T follicular helper cell (primary cell): ENCODE measurements around the gene PGAM1.
"Not testable (repeated sequence)": the region's sequence is repeated elsewhere in the genome, so short reads cannot be mapped to it uniquely, and the experiment has no call there.

Experiments used
- DNase-seq: peaks from one replicate; pipeline ENCODE4 v3.0.0-alpha.2; 2020; ENCODE audit warnings: low read depth
- total RNA-seq, 2 experiments: gene quantifications; one replicate each; lab custom pipeline; 2026; lab: John Stamatoyannopoulos, UW

Gene PGAM1
- total RNA-seq: 51.3 to 272 reads per million in 2 experiments

- peak; percentile 91 for DNase-seq
Measured at GRCh38 chr10:97425964-97426775, at the start of gene PGAM1. Gene PGAM1 (plus strand): TSS chr10:97426191. CDS start chr10:97426308, 117 bp downstream.

GRCh38 chr10:97376413-97376812, 49.6 kb upstream of the PGAM1 start:
- no peak for DNase-seq

GRCh38 chr10:97378933-97379921, 46.8 kb upstream of the PGAM1 start:
- DNase-seq: no peak

DNA sequence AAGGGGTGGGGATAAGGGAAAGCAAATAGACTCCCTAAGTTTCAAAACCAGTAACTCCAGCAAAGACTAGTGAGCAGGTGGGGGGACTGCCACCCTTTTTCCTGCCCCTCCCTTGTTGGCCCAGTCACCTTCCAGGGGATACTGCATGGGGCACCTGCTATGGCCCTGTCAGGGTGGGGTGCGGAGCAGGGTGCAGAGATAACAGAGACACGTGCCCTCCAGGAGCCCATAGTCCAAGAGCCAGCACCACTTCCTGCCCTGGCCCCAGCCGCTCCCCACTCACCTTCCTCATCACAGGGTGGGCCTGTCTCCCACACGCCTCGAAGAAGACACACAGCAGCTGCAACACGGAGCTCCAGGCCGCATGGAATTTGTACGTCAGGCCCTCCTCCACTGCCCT, 45.5 kb upstream of the PGAM1 start:
- DNase-seq: no peak

GRCh38 chr10:97381626-97382025, 44.4 kb upstream of the PGAM1 start:
- DNase-seq: no peak

- DNase-seq: no peak
Measured at GRCh38 chr10:97383159-97383558, 42.8 kb upstream of the PGAM1 start.

GRCh38 chr10:97384156-97384555, 41.8 kb upstream of the PGAM1 start:
- DNase-seq: no peak

GRCh38 chr10:97384641-97385040, 41.4 kb upstream of the PGAM1 start:
- DNase-seq: no peak

DNA sequence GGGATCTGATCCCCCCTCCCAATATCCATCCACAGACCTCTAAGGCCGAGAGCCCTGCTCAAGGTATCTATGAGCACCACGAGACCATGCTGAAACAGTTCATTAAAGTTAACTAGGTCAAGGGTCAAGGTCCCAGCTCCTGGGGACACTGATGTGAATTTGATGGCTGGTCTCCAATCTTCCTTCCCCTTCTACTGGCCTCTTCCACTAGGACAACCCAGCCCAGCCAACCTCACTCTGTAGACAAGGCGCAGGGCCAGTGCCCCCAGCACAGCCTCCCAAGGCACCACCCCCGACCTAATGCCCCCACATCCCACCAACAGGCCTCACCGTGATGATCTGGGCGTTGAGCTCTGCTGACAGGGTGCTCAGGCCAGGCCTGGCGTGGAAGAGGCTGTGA, 40.4 kb upstream of the PGAM1 start:
- no peak for DNase-seq

GRCh38 chr10:97388152-97388551, 37.8 kb upstream of the PGAM1 start:
- DNase-seq: no peak

- no peak for DNase-seq
Measured at GRCh38 chr10:97390091-97390490, 35.9 kb upstream of the PGAM1 start.

- no peak for DNase-seq
Measured at GRCh38 chr10:97393034-97393573, 32.9 kb upstream of the PGAM1 start.

DNA sequence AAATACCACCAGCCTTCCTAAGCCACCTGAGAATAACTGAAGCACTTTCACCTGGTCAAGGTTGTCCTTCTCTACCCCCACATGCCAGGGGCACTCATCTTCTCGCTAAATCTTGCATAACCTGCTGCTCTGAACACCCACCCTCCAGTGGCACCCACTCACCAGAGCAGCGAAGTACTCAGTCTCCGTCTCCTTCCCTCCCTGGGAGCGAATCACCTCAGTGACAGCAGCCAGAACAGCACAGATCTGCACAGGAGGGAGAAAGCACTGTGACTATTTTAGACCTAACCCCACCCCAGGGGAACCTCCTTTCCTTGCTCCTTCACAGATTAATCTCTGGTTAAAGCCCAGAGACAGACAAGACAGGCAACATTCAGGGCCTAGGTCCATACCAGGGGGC, 29.9 kb upstream of the PGAM1 start:
- no peak for DNase-seq

GRCh38 chr10:97399843-97400545, 26.0 kb upstream of the PGAM1 start:
- no peak for DNase-seq

DNA sequence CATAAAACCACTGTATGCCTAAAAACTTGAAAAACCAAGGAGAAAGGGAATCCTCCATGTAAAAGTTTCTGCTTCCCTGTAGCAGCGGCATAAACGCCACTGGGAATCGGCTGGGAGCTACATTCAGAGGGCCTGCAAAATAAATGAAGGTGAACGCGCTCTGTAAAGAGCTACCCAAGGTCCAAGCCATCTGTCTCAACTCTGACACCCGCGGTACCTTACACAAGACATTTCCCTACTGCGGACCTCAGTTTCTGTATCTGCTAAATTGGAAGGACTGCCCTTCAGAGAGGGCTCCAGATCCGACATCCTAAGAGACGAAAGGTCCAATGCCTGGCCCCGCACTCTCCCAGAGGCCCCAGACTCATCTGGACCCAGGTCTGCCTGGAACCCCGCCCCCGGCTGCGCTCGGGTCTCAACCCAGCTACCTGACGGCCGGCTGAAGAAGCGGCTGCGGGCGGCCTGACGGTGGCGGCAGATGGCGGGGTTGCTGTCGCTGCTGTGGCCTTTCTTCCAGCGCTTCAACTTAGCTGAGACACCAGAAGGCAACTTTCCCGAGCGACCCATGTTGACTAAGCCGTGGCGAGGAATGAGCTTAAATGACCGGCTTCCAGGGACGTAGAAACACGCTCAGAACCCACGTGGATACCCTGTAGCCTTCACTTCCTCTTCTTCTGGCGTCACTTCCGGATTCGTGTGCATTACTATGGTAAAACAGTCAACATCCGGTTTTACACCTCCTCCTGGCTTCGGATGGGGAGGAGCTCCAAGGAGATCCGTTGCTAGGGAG, 25.1 kb upstream of the PGAM1 start, which contains the start of gene RRP12:
RRP12 (minus strand) TSS at position 676 of the 790 bp plus-strand sequence; CDS start at position 567, 109 bp downstream.
- peak; percentile 81 for DNase-seq

DNA sequence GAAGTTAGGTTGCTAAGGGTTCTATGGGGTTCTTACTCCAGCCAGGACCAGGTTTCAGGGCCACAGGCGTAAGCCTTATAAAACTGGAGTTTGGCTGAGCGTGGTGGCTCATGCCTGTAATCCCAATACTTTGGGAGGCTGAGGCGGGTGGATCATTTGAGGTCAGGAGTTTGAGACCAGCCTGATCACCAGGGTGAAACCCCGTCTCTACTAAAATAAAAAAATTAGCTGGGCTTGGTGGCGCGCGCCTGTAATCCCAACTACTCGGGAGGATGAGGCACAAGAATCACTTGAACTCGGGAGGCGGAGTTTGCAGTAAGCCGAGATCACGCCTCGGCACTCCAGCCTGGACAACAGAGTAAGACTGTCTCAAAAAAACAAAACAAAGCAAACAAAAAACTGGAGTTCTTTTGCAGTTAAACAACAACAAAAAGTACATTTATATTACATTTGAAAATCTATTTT, 24.5 kb upstream of the PGAM1 start:
- no peak for DNase-seq

DNA sequence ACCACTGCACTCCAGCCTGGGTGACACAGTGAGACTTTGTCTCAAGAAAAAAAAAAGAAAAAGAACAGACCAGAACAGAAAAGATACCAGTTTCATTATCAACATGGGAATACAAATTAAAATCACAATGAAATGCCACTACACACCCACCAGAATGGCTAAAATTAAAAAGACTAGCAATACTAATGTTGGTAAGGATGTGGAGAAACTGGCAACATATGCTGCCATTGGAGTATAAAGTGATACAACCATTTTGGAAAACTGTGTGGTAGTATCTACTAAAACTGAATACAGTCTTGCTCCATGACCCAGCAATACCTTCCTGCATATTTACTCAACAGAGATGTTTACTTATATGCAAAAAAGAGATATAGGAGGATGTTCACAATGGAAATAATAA, 21.9 kb upstream of the PGAM1 start:
- DNase-seq: no peak

DNA sequence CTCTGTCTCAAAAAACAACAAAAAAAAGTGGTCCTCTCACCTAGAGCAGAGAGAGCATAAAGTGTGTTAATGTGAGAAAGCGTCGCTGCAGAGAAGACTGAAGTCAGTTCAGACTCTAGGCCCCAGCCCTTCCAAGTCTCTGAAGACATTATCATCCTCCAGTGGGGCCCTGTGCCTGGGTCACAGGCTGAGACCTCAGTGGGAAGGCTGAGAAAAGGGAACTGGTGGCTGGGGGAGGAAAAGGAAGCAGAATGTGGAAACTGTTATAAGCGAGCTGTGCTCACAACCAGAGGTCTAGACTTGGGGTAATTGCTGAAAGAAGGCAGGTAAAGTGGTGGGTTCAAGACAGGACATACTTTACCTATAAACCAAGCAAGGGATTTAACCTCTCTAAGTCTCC, 19.9 kb upstream of the PGAM1 start:
- no peak for DNase-seq

GRCh38 chr10:97406483-97406882, 19.5 kb upstream of the PGAM1 start:
- DNase-seq: not testable (repeated sequence)

DNA sequence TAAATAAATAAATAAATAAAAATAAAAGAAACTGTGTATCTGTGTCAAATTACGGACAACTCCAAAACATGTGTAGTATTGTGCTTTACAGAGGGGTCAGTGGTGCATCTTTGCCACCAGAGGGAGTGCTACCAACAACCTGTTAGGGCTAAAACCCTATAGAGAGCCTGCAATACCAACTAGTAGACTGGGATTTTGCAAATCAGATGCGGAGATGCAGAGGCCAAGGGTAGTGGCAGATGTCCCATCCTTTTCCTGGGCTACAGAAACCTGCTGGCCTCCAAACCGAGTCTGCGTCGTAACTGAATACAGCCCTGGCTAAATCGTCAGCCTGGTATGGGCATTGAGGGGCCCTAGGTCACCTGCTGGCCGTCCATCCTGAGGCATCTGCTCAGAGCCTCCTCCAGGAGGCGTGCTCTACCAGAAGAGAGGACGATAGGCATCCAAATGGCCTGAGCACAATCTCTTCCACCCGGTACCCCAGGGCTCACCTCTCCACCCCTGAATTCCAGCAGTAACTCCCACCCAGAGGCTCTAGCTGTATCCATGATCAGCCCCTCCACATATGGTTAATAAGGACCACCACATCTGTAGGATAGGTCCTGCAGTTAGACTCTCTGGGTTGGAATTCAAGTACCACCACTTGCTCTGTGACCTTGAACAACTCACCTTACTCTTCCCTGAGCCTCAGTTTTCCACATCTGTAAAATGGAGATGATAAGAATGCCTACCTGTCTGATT, 18.6 kb upstream of the PGAM1 start:
- peak; percentile 47 for DNase-seq
